ENCODE results near the gene MRPL17. TPM values are rescaled to one million over a fixed set of nuclear protein-coding genes. Genes with fewer than 3 reads are reported as not detected.

MRPL17 gene
- total and polyA plus RNA-seq, 2 experiments from 2014 or later: 26.7 to 81.8 TPM

- no peak for DNase-seq (ENCODE audit: low spot score)
- Histone ChIP-seq H3K4me1 (ENCODE audit: insufficient read depth) (no peaks in the 10 kb centered on the region), H3F3A (replicated peaks; ENCODE audit: low read depth) (no peaks in the 10 kb centered on the region), H2AFZ (no peak overlapping the region), H3K27me3 (ENCODE audit: insufficient read depth) (peaks cover 7% of the 10 kb centered on the region), H3K4me2 (no peak overlapping the region), H3K79me2 (replicated peaks; ENCODE audit: insufficient read depth) (no peaks in the 10 kb centered on the region), H3K9me2 (ENCODE audit: insufficient read depth) (no peaks in the 10 kb centered on the region), H4K20me1 (replicated peaks; ENCODE audit: insufficient read depth) (no peaks in the 10 kb centered on the region), H3K27ac (ENCODE audit: low read depth) (no peak overlapping the region), H3K36me3 (ENCODE audit: insufficient read depth) (no peaks in the 10 kb centered on the region), H3K4me3 (no peak overlapping the region)
- Mint-ChIP-seq H3K27me3 (ENCODE audit: insufficient read depth, low read depth, poor library complexity) (peaks cover 7% of the 10 kb centered on the region), H3K4me1 (no peaks in the 10 kb centered on the region), H3K27ac (no peak overlapping the region), H3K4me3 (no peak overlapping the region), H3K9me3 (no peaks in the 10 kb centered on the region), H3K36me3 (ENCODE audit: low read depth) (no peaks in the 10 kb centered on the region)
- TF ChIP-seq JUNB (IDR thresholded peaks at IDR 0.05; ENCODE audit: unreplicated experiment) (no peak), STAT1 (IDR thresholded peaks at IDR 0.05; ENCODE audit: unreplicated experiment) (no peak), NANOG (IDR thresholded peaks at IDR 0.05; ENCODE audit: borderline replicate concordance) (no peak), CREB1 (CRISPR knock-in tag; IDR thresholded peaks at IDR 0.05; ENCODE audit: low read depth) (no peak), ZNF331 (CRISPR knock-in tag; IDR thresholded peaks at IDR 0.05; ENCODE audit: low read depth) (no peak), EZH2phosphoT487 (IDR thresholded peaks at IDR 0.05; ENCODE audit: unreplicated experiment) (no peak)
- TF ChIP-seq, protein P1, sequence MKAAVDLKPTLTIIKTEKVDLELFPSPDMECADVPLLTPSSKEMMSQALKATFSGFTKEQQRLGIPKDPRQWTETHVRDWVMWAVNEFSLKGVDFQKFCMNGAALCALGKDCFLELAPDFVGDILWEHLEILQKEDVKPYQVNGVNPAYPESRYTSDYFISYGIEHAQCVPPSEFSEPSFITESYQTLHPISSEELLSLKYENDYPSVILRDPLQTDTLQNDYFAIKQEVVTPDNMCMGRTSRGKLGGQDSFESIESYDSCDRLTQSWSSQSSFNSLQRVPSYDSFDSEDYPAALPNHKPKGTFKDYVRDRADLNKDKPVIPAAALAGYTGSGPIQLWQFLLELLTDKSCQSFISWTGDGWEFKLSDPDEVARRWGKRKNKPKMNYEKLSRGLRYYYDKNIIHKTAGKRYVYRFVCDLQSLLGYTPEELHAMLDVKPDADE (IDR thresholded peaks at IDR 0.05): no peak
- no peak for ATAC-seq
These were observed 46.7 kb downstream of the MRPL17 start for GRCh38 chr11:6636480-6636879.

GRCh38 chr11:6635082-6635932 lies 47.8 kb downstream of the MRPL17 start:
- Mint-ChIP-seq H3K4me1 (peaks cover 3% of the 10 kb centered on the region; the same call in 2 of the 3 replicates), H3K27me3 (ENCODE audit: insufficient read depth, low read depth, poor library complexity) (peaks cover 18% of the 10 kb centered on the region), H3K27ac (no peak overlapping the region), H3K9me3 (no peaks in the 10 kb centered on the region), H3K36me3 (ENCODE audit: low read depth) (no peaks in the 10 kb centered on the region), H3K4me3 (no peak overlapping the region)
- Histone ChIP-seq H3K36me3 (ENCODE audit: insufficient read depth) (no peaks in the 10 kb centered on the region), H2AFZ (no peak overlapping the region), H3F3A (replicated peaks; ENCODE audit: low read depth) (no peaks in the 10 kb centered on the region), H3K27ac (ENCODE audit: low read depth) (no peak overlapping the region), H3K27me3 (ENCODE audit: insufficient read depth) (peaks cover 19% of the 10 kb centered on the region), H3K4me1 (ENCODE audit: insufficient read depth) (no peaks in the 10 kb centered on the region; the same call in 1 of the 2 replicates), H3K9me2 (ENCODE audit: insufficient read depth) (no peaks in the 10 kb centered on the region), H3K4me3 (no peak overlapping the region), H3K79me2 (replicated peaks; ENCODE audit: insufficient read depth) (no peaks in the 10 kb centered on the region), H3K4me2 (no peak overlapping the region), H4K20me1 (replicated peaks; ENCODE audit: insufficient read depth) (no peaks in the 10 kb centered on the region)
- DNase-seq (ENCODE audit: low spot score) (no peak), ATAC-seq (no peak)
- TF ChIP-seq EZH2 (IDR thresholded peaks at IDR 0.05; ENCODE audit: low read depth, unreplicated experiment): no peak
- TF ChIP-seq JUNB (IDR thresholded peaks at IDR 0.05; ENCODE audit: unreplicated experiment): no peak
- TF ChIP-seq POLR2AphosphoS5 (IDR thresholded peaks at IDR 0.05; ENCODE audit: low read depth): no peak
- TF ChIP-seq NANOG (IDR thresholded peaks at IDR 0.05; ENCODE audit: borderline replicate concordance): no peak
- TF ChIP-seq ZNF114 (CRISPR knock-in tag; IDR thresholded peaks at IDR 0.05): no peak
- TF ChIP-seq, protein P1 (IDR thresholded peaks at IDR 0.05): no peak
- TF ChIP-seq EZH2phosphoT487 (IDR thresholded peaks at IDR 0.05; ENCODE audit: unreplicated experiment): no peak
- TF ChIP-seq CREB1 (CRISPR knock-in tag; IDR thresholded peaks at IDR 0.05; ENCODE audit: low read depth): no peak
- TF ChIP-seq, protein P2, sequence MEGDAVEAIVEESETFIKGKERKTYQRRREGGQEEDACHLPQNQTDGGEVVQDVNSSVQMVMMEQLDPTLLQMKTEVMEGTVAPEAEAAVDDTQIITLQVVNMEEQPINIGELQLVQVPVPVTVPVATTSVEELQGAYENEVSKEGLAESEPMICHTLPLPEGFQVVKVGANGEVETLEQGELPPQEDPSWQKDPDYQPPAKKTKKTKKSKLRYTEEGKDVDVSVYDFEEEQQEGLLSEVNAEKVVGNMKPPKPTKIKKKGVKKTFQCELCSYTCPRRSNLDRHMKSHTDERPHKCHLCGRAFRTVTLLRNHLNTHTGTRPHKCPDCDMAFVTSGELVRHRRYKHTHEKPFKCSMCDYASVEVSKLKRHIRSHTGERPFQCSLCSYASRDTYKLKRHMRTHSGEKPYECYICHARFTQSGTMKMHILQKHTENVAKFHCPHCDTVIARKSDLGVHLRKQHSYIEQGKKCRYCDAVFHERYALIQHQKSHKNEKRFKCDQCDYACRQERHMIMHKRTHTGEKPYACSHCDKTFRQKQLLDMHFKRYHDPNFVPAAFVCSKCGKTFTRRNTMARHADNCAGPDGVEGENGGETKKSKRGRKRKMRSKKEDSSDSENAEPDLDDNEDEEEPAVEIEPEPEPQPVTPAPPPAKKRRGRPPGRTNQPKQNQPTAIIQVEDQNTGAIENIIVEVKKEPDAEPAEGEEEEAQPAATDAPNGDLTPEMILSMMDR (conservative IDR thresholded peaks at IDR 0.05; ENCODE audit: low read depth in 2 of 2): no peak
- TF ChIP-seq ZNF331 (CRISPR knock-in tag; IDR thresholded peaks at IDR 0.05; ENCODE audit: low read depth): no peak

Data from GM23338 (cell line).